Measurements from ENCODE around the gene AKAP13. TPM values are rescaled to one million over a fixed set of nuclear protein-coding genes. Genes with fewer than 3 reads are reported as not detected.
A peak's percentile ranks its signal among the peaks of the same experiment; 100 is the strongest.

Gene AKAP13
- total and polyA plus RNA-seq, 2 of the 13 experiments (the other 11 are each of a cell fraction or from before 2014, with no cell fraction given), result 6.7 to 27.1 TPM

GRCh38 chr15:85649372-85649771 is 269.0 kb downstream of the AKAP13 start (continued):
- TF ChIP-seq ZHX2 (IDR thresholded peaks at IDR 0.05; ENCODE audit: low read depth), result peak; percentile 67; the same call in 1 of the 2 replicates
- no peak for TF ChIP-seq ZHX2 (CRISPR knock-in tag; IDR thresholded peaks at IDR 0.05; ENCODE audit: borderline replicate concordance)
- no peak for TF ChIP-seq ARNT (IDR thresholded peaks at IDR 0.05)
- TF ChIP-seq GTF3A (CRISPR knock-in tag; conservative IDR thresholded peaks at IDR 0.05), result no peak
- no peak for TF ChIP-seq SIN3B (IDR thresholded peaks at IDR 0.05; ENCODE audit: low read length)
- TF ChIP-seq CAMTA2 (CRISPR knock-in tag; IDR thresholded peaks at IDR 0.05; ENCODE audit: borderline replicate concordance), result no peak
- TF ChIP-seq ZNF577 (CRISPR knock-in tag; IDR thresholded peaks at IDR 0.05; ENCODE audit: borderline replicate concordance, low read depth), result no peak
- TF ChIP-seq ZNF318 (CRISPR knock-in tag; IDR thresholded peaks at IDR 0.05), result no peak
- no peak for TF ChIP-seq ZNF850 (CRISPR knock-in tag; conservative IDR thresholded peaks at IDR 0.05)
- TF ChIP-seq RXRB (CRISPR knock-in tag; IDR thresholded peaks at IDR 0.05; ENCODE audit: borderline replicate concordance), result no peak
- TF ChIP-seq SP1 (IDR thresholded peaks at IDR 0.05), result no peak
- TF ChIP-seq SP1 (CRISPR knock-in tag; IDR thresholded peaks at IDR 0.05), result no peak
- no peak for TF ChIP-seq MYNN (CRISPR knock-in tag; IDR thresholded peaks at IDR 0.05; ENCODE audit: low read depth)
- TF ChIP-seq CREB1 (IDR thresholded peaks at IDR 0.05), result peak; percentile 44
- peak; percentile 87 for TF ChIP-seq CREB1 (CRISPR knock-in tag; IDR thresholded peaks at IDR 0.05)
- TF ChIP-seq THYN1 (CRISPR knock-in tag; IDR thresholded peaks at IDR 0.05; ENCODE audit: borderline replicate concordance, low read depth), result no peak
- TF ChIP-seq ETV5 (CRISPR knock-in tag; IDR thresholded peaks at IDR 0.05; ENCODE audit: borderline replicate concordance), result peak; percentile 64; the same call in 1 of the 2 replicates
